ENCODE results near the gene PCGF5. TPM values are rescaled to one million over a fixed set of nuclear protein-coding genes. Genes with fewer than 3 reads are reported as not detected.
A peak's percentile ranks its signal among the peaks of the same experiment; 100 is the strongest.

The PCGF5 gene
- total RNA-seq, 1 donor from 2014 or later = 36.9 TPM

DNA sequence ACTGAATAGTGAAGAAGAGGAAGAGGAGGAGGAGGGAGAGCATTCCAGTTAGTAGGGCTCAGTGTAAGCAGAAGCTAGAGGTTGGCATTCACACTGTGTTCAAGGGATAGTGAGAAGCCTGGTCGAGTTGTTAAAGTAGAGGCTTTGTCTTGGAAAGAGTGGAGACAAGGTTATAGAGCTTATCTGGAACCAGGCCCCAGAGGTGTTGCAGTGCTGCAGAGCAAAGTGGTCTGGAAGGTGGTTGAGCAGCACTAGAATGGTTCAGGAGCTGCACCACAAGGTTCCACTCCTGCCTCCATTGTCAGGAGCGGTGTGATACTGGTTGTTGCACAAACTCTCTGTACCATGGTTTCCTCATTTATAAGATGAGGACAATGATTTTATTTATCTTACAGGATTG, 8.8 kb upstream of the PCGF5 start:
- no peak for TF ChIP-seq CTCF (IDR thresholded peaks at IDR 0.05)
- H3K9me3 Mint-ChIP-seq (ENCODE audit: low read depth) = no peaks in the 10 kb centered on the region
- no peaks in the 10 kb centered on the region for H3K27me3 Mint-ChIP-seq (ENCODE audit: low read depth)
- H3K4me1 Mint-ChIP-seq (ENCODE audit: low read depth) = no peaks in the 10 kb centered on the region
- no peak overlapping the region for H3K27ac Mint-ChIP-seq (ENCODE audit: unreplicated experiment)
- no peak for DNase-seq (ENCODE audit: low spot score)
- H3K36me3 Mint-ChIP-seq (ENCODE audit: low read depth) = no peaks in the 10 kb centered on the region
- H3K4me3 Mint-ChIP-seq (ENCODE audit: unreplicated experiment) = no peak overlapping the region

- Mint-ChIP-seq H3K9me3 (ENCODE audit: low read depth) (no peaks in the 10 kb centered on the region), H3K27ac (ENCODE audit: unreplicated experiment) (no peak overlapping the region), H3K27me3 (ENCODE audit: low read depth) (no peaks in the 10 kb centered on the region), H3K36me3 (ENCODE audit: low read depth) (no peaks in the 10 kb centered on the region), H3K4me3 (ENCODE audit: unreplicated experiment) (no peak overlapping the region), H3K4me1 (ENCODE audit: low read depth) (peaks cover 10% of the 10 kb centered on the region)
- DNase-seq (ENCODE audit: low spot score) = no peak
- TF ChIP-seq CTCF (IDR thresholded peaks at IDR 0.05) = no peak
Measured at GRCh38 chr10:91214911-91215310, 5.6 kb upstream of the PCGF5 start.

GRCh38 chr10:91215384-91215783, 5.1 kb upstream of the PCGF5 start:
- no peaks in the 10 kb centered on the region for H3K27me3 Mint-ChIP-seq (ENCODE audit: low read depth)
- no peak for DNase-seq (ENCODE audit: low spot score)
- no peaks in the 10 kb centered on the region for H3K36me3 Mint-ChIP-seq (ENCODE audit: low read depth)
- no peak overlapping the region for H3K4me3 Mint-ChIP-seq (ENCODE audit: unreplicated experiment)
- peaks cover 13% of the 10 kb centered on the region for H3K4me1 Mint-ChIP-seq (ENCODE audit: low read depth)
- H3K9me3 Mint-ChIP-seq (ENCODE audit: low read depth) = no peaks in the 10 kb centered on the region
- TF ChIP-seq CTCF (IDR thresholded peaks at IDR 0.05) = no peak
- no peak overlapping the region for H3K27ac Mint-ChIP-seq (ENCODE audit: unreplicated experiment)

DNA sequence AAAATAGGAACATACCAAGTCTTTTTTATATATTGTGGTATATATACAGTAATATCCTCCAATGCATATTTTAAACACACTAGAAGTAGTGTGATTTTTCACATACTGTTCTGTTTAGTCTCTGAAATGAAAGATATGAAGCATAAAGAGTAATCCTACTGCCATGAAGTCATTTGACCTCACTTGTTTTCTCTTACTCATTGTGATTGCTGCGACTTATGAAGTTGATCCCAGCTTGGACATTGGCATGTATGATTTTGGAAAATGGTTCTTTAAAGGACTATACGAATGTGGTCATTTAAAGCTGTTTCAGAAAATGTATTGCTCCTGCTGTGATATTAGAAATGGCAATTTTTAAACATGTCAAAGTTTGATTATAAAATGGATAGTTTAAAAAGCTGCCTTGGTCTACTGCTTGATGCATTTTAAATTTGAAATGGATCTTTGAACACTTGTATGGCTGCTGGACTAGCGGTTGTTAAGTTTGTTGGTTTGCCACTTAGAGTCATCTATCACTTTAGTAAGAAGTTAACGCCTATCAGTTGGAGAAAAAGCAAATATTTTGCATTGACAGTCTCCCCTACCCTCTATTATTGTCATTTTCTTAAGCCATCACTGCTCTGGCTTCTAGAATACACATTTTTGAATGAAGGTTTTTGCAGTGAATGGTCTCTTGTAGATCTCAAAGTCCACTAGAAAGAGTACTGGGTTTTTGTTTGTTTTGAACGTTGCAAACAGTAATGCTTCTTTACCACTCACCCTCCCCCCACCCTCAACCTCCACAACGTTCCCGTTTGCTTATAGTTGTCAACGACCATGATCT, 881 bp upstream of the PCGF5 start:
- H3K36me3 Mint-ChIP-seq (ENCODE audit: low read depth) = no peaks in the 10 kb centered on the region

More for the DNA sequence above, 881 bp upstream of the PCGF5 start:
- no peak for TF ChIP-seq CTCF (IDR thresholded peaks at IDR 0.05)
- Mint-ChIP-seq H3K4me3 (ENCODE audit: unreplicated experiment) (peak overlapping the region; percentile 74), H3K27ac (ENCODE audit: unreplicated experiment) (peak overlapping the region; percentile 42), H3K4me1 (ENCODE audit: low read depth) (peaks cover 40% of the 10 kb centered on the region), H3K27me3 (ENCODE audit: low read depth) (no peaks in the 10 kb centered on the region), H3K9me3 (ENCODE audit: low read depth) (no peaks in the 10 kb centered on the region)
- no peak for DNase-seq (ENCODE audit: low spot score)

Data from chondrocyte (in vitro differentiated cells).